Parietal lobe (tissue), 1 donor: Measurements from ENCODE around the gene GOLT1B. TPM values are rescaled to one million over a fixed set of nuclear protein-coding genes. Genes with fewer than 3 reads are reported as not detected.

Experiments
- total RNA-seq: library from RNA; depleted of rRNA; stranded (reverse); fragments of >200 nt; gene quantifications from one replicate; pipeline ENCODE4 v1.2.3, GENCODE V29; 2014

GOLT1B gene, protein sequence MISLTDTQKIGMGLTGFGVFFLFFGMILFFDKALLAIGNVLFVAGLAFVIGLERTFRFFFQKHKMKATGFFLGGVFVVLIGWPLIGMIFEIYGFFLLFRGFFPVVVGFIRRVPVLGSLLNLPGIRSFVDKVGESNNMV
- 42.6 TPM for total RNA-seq

DNA sequence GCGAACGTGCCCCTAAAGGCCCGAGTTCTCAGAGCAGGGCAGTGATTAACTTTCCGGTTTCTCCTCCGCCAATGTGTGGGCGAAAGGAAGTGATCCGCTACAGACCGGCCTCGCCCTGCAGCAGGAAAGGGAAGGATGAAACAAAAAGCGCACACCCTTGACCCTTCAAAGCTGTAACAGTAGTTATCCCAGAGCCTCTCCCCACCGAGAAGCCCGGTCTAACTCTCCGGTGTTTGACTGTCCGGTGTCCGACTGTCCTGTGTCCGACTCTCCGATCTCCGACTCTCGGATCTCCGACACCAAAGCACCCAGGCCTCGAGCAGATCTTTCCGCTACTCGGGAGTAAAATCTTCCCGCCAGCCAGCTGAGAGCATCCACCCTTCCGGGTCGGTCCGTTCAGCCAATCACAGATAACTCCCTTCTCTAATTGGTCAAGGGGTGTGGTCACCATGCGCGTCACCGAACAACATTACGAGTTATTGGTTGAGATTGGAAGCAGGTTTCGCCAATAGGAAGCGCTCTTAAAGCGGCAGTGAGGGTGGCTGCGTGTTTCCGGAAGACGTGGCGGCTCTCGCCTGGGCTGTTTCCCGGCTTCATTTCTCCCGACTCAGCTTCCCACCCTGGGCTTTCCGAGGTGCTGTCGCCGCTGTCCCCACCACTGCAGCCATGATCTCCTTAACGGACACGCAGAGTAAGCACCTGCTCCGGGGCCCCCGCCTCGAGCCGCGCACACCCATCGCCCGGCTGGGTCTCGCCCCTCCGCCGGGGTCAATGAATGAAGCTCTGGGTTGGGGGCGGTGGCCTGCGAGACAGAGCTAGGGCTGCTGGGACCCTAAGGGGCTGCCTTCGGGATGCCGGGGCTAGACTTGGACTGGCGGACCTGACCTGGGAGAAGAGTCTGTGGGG, at the start of gene GOLT1B, which contains the start of gene RECQL:
TSS of gene GOLT1B (plus strand) at position 532 of the 906 bp plus-strand sequence. CDS start at position 667, 135 bp downstream.
TSS of gene RECQL (minus strand) at position 378 of the 906 bp plus-strand sequence. CDS start 2,065 bp downstream, outside the sequence.

DNA sequence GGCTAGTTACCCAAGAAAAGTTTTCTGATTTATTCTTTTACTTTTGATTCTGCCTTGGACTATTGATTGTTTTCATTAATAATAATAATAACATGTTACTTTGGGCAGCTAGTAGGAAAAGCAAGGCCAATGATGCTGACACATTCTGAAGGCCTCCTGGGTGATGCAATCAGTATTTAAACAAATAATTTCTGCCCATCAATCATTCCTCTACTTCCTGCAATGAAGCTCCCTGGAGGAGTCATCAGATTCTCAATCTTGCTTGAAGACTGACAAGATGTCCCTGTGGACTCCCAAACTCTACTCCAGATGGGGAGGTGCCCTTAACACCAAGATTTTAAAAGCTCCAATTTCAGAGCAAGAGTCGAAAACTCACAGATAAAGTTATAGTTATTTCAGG, 24.5 kb downstream of the GOLT1B start, which contains the start of gene SPX:
TSS of gene SPX (plus strand) at position 244 of the 400 bp plus-strand sequence. CDS start 177 bp downstream, outside the sequence.

Other genes with a start within 250 kb of the GOLT1B start
- 7.5 TPM for gene SLCO1A2, start 166.9 kb upstream of the GOLT1B start, total RNA-seq
- not detected for gene IAPP, start 128.9 kb upstream of the GOLT1B start, total RNA-seq
- gene PYROXD1, start 64.1 kb upstream of the GOLT1B start, total RNA-seq: 19.1 TPM
- 28.2 TPM for gene RECQL, start 154 bp upstream of the GOLT1B start, total RNA-seq
- gene SPX, start 24.5 kb downstream of the GOLT1B start, total RNA-seq: 0.31 TPM
- gene GYS2, start 103.1 kb downstream of the GOLT1B start, total RNA-seq: not detected
- gene LDHB, start 156.1 kb downstream of the GOLT1B start, total RNA-seq: 315 TPM